AG04450 (cell line): Measurements from ENCODE around the gene FBXO27. TPM values are rescaled to one million over a fixed set of nuclear protein-coding genes. Genes with fewer than 3 reads are reported as not detected.
"Not testable (repeated sequence)": the region's sequence is repeated elsewhere in the genome, so short reads cannot be mapped to it uniquely, and the experiment has no call there.

Experiments
- CTCF ChIA-PET: fragments of 300-600, 350-600 bp; formaldehyde crosslinking; extraction: SDS; loops from one replicate; lab custom pipeline; 2022; ENCODE audit warnings: antibody characterized with exemption, inconsistent platforms; lab: Charles Lee
- POLR2A ChIA-PET: fragments of 350-600 bp; formaldehyde crosslinking; extraction: SDS; loops from one replicate; lab custom pipeline; 2021; ENCODE audit warnings: antibody characterized with exemption, inconsistent platforms; lab: Yijun Ruan, JAX
- DNase-seq: peaks from one replicate; pipeline ENCODE4 v3.0.0-alpha.2; 2011; ENCODE audit warnings: low read depth, low spot score
- H3K27ac ChIP-seq: one replicate; pipeline ENCODE4 v1.5.1; 2012; ENCODE audit warnings: low read depth, low read length, control low read depth
- H3K27me3 ChIP-seq: one replicate; pipeline ENCODE4 v1.6.0; 2012; ENCODE audit warnings: low read length; ENCODE audit not compliant: control insufficient read depth, insufficient read depth
- H3K4me3 ChIP-seq: 2 replicates; pipeline ENCODE4 v1.5.1; 2011; ENCODE audit warnings: mild to moderate bottlenecking, low read depth, low read length, control low read depth
- H3K9me3 ChIP-seq: 2 replicates; pipeline ENCODE4 v1.5.1; 2012; ENCODE audit warnings: low read length; ENCODE audit not compliant: control insufficient read depth, insufficient read depth
- CTCF ChIP-seq: IDR thresholded peaks from 2 replicates; pipeline ENCODE4 v1.5.1; 2011; ENCODE audit warnings: low read depth, low read length, control low read depth, inconsistent platforms
- polyA plus RNA-seq: library from polyadenylated mRNA; depleted of rRNA; stranded (reverse); fragments of >200 nt; gene quantifications from 2 replicates; pipeline ENCODE4 v1.2.3, GENCODE V29; 2011

Gene FBXO27
- polyA plus RNA-seq, 1 experiment: 2.0 TPM

GRCh38 chr19:38990949-38991697 is 41.2 kb downstream of the FBXO27 start:
- TF ChIP-seq CTCF: no peak
- Histone ChIP-seq H3K27me3 (no peaks in the 10 kb centered on the region), H3K4me3 (no peak overlapping the region), H3K27ac (no peak overlapping the region), H3K9me3 (no peaks in the 10 kb centered on the region)
- ChIA-PET CTCF (interaction anchor here (1.2 to 1.3 kb wide), 2 partner anchors 15 to 119 kb away, joined by 5 to 7 read pairs; partner anchors contain the start of gene FBXO17), POLR2A (no interaction called here)
- DNase-seq: no peak

GRCh38 chr19:38989614-38990013 is 42.7 kb downstream of the FBXO27 start:
- H3K4me3 ChIP-seq, H3K9me3 ChIP-seq, H3K27ac ChIP-seq, H3K27me3 ChIP-seq, DNase-seq: not testable (repeated sequence)
- POLR2A ChIA-PET: interaction anchor here (0.6 to 1.2 kb wide), 2 partner anchors 13 to 42 kb away, joined by 3 to 4 read pairs; no protein-coding TSS in a partner anchor
- CTCF ChIA-PET: interaction anchor here (1.6 kb wide), 2 partner anchors 13 to 28 kb away, joined by 4 to 9 read pairs; no protein-coding TSS in a partner anchor

GRCh38 chr19:38989066-38989605 is 43.2 kb downstream of the FBXO27 start:
- H3K9me3 ChIP-seq: peaks cover 6% of the 10 kb centered on the region; the same call in 1 of the 2 replicates
- DNase-seq: no peak
- no peak overlapping the region for H3K27ac ChIP-seq
- POLR2A ChIA-PET: interaction anchor here (0.6 to 1.2 kb wide), 4 partner anchors 12 to 272 kb away, joined by 3 to 4 read pairs (median 3); no protein-coding TSS in a partner anchor
- H3K27me3 ChIP-seq: peaks cover 4% of the 10 kb centered on the region
- no peak overlapping the region for H3K4me3 ChIP-seq
- TF ChIP-seq CTCF: no peak
- CTCF ChIA-PET: interaction anchor here (1.6 kb wide), 2 partner anchors 13 to 27 kb away, joined by 4 to 9 read pairs; no protein-coding TSS in a partner anchor

DNA sequence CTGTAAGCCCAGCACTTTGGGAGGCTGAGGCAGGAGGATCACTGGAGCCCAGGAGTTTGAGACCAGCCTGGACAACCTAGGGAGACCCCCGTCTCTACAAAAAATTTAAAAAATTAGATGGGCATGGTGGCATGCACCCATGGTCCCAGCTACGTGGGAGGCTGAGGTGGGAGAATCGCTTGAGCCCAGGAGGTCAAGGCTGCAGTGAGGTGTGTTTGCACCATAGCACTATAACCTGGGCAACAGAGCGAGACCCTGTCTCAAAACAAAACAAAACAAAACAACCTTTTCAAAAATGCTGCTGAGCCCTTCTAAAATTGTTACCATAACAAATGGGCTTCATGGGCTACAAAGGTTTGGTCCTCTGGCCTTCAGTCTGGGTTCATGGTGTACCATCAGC is 43.7 kb downstream of the FBXO27 start:
- H3K4me3 ChIP-seq, H3K9me3 ChIP-seq, DNase-seq, H3K27ac ChIP-seq, H3K27me3 ChIP-seq: not testable (repeated sequence)
- ChIA-PET POLR2A (interaction anchor here (0.6 to 1.2 kb wide), 3 partner anchors 12 to 273 kb away, joined by 3 read pairs; no protein-coding TSS in a partner anchor), CTCF (interaction anchor here (1.6 kb wide), 2 partner anchors 12 to 27 kb away, joined by 4 to 9 read pairs; no protein-coding TSS in a partner anchor)

DNA sequence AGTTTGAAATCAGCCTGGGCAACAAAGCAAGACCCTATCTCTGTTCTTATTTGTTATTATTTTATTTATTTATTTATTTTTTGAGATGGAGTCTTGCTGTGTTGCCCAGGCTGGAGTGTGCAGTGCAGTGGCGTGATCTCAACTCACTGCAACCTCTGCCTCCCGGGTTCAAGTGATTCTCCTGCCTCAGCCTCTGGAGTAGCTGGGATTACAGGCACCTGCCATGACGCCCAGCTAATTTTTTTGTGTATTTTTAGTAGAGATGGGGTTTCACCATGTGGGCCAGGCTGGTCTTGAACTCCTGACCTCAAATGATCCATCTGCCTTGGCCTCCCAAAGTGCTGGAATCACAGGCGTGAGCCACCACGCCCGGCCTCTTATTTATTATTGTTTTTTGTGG is 44.6 kb downstream of the FBXO27 start:
- H3K27me3 ChIP-seq, POLR2A ChIA-PET, H3K4me3 ChIP-seq, H3K9me3 ChIP-seq, H3K27ac ChIP-seq, DNase-seq: not testable (repeated sequence)
- CTCF ChIA-PET: interaction anchor here (1.6 kb wide), 1 partner anchor 26 kb away, joined by 4 read pairs; no protein-coding TSS in a partner anchor

- Histone ChIP-seq H3K4me3 (no peak overlapping the region), H3K27me3 (peaks cover 4% of the 10 kb centered on the region), H3K9me3 (peaks cover 14% of the 10 kb centered on the region), H3K27ac (no peak overlapping the region)
- TF ChIP-seq CTCF: no peak
- ChIA-PET CTCF (no interaction called here), POLR2A (no interaction called here)
- DNase-seq: no peak
Observed at GRCh38 chr19:38985262-38985661, 47.1 kb downstream of the FBXO27 start.
